Measurements from ENCODE around the gene IGFL2. TPM values are rescaled to one million over a fixed set of nuclear protein-coding genes. Genes with fewer than 3 reads are reported as not detected.
A peak's percentile ranks its signal among the peaks of the same experiment; 100 is the strongest.
"Not testable (repeated sequence)": the region's sequence is repeated elsewhere in the genome, so short reads cannot be mapped to it uniquely, and the experiment has no call there.

Gene IGFL2
- total RNA-seq, result under 1 TPM in 1 of 2 donors, not detected in 1; 0.84 TPM
- 0.43 TPM for polyA plus RNA-seq (2013, experiment 1 of 2)
- polyA plus RNA-seq (2013, experiment 2 of 2), result not detected
- long read RNA-seq, experiment 1, result 0 reads
- long read RNA-seq, experiment 2, result 0 reads
- long read RNA-seq, experiment 3, result 0 reads
- long read RNA-seq, experiment 4, result 0 reads

DNA sequence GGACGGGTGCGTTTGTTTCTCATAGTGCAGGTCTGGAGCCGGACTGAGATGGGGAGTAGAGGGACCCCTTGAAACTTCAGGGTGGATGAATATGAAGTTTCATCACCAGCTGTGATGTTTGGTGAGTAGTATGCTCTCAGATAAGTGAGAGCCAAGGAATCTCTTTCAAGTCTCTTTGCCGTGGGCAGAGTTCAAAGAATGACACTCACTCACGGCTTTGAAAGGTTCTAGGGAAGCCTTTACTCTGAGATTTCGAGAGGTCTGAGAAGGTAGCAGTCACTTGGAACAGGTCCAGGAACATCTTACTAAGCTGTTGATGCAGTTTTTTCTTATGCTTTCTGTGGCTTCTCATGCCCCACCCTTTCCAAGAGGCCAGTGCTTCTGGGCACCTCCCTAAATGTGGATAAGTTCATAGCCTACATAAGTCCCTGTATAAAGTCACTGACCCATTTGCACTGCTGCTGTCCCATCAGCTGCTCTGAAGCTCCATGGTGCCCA lies at the start of gene IGFL2:
Gene IGFL2 (plus strand): TSS at position 448 of the 498 bp plus-strand sequence. CDS start 41 bp downstream, at position 489.
- H3K27ac Mint-ChIP-seq, result no peak within 1 kb of the TSS
- Histone ChIP-seq H3K27me3 (ENCODE audit: control insufficient read depth, insufficient read depth, low read length, poor library complexity, severe bottlenecking) (no peaks in the 10 kb centered on the region), H3K36me3 (ENCODE audit: control insufficient read depth, insufficient read depth, low read length) (no peaks in the 10 kb centered on the region), H3K4me1 (ENCODE audit: control insufficient read depth, insufficient read depth, low read length) (peaks cover 10% of the 10 kb centered on the region), H3K27ac (ENCODE audit: low read depth, low read length) (no peak within 1 kb of the TSS), H3K4me3 (ENCODE audit: low read length) (peak within 1 kb of the TSS; percentile 12), H3K9ac (ENCODE audit: extremely low read depth, low read length, poor library complexity, severe bottlenecking) (no peak within 1 kb of the TSS), H3K9me3 (ENCODE audit: control insufficient read depth, low read length) (no peaks in the 10 kb centered on the region)
- H3K27me3 Mint-ChIP-seq (ENCODE audit: insufficient read depth), result peaks cover 9% of the 10 kb centered on the region
- peaks cover 22% of the 10 kb centered on the region for H3K4me1 Mint-ChIP-seq
- no peaks in the 10 kb centered on the region for H3K36me3 Mint-ChIP-seq (ENCODE audit: low read depth)
- WGBS, 2 experiments (ENCODE audit: insufficient coverage in 1 of 2, insufficient read length in 1 of 2), result 88 to 91% methylated on average over 3 to 6 of the region's 6 CpGs
- TF ChIP-seq, protein P1, sequence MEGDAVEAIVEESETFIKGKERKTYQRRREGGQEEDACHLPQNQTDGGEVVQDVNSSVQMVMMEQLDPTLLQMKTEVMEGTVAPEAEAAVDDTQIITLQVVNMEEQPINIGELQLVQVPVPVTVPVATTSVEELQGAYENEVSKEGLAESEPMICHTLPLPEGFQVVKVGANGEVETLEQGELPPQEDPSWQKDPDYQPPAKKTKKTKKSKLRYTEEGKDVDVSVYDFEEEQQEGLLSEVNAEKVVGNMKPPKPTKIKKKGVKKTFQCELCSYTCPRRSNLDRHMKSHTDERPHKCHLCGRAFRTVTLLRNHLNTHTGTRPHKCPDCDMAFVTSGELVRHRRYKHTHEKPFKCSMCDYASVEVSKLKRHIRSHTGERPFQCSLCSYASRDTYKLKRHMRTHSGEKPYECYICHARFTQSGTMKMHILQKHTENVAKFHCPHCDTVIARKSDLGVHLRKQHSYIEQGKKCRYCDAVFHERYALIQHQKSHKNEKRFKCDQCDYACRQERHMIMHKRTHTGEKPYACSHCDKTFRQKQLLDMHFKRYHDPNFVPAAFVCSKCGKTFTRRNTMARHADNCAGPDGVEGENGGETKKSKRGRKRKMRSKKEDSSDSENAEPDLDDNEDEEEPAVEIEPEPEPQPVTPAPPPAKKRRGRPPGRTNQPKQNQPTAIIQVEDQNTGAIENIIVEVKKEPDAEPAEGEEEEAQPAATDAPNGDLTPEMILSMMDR (conservative IDR thresholded peaks at IDR 0.05), result no peak
- H3K4me3 Mint-ChIP-seq, result no peak within 1 kb of the TSS
- DNase-seq, result no peak
- H3K9me3 Mint-ChIP-seq, result no peaks in the 10 kb centered on the region

GRCh38 chr19:46100344-46100743 lies 47.7 kb upstream of the IGFL2 start:
- no peak for DNase-seq
- 80 to 94% methylated on average over 1 of the region's 1 CpG for WGBS, 2 experiments (ENCODE audit: insufficient coverage in 1 of 2, insufficient read length in 1 of 2)
- TF ChIP-seq, protein P1 (conservative IDR thresholded peaks at IDR 0.05), result no peak

GRCh38 chr19:46101293-46101692 lies 46.7 kb upstream of the IGFL2 start:
- peaks cover 18% of the 10 kb centered on the region for H3K27me3 Mint-ChIP-seq (ENCODE audit: insufficient read depth)
- no peak for DNase-seq
- Histone ChIP-seq H3K4me3 (ENCODE audit: low read length) (no peak overlapping the region), H3K36me3 (ENCODE audit: control insufficient read depth, insufficient read depth, low read length) (no peaks in the 10 kb centered on the region), H3K27ac (ENCODE audit: low read depth, low read length) (no peak overlapping the region), H3K4me1 (ENCODE audit: control insufficient read depth, insufficient read depth, low read length) (peaks cover 10% of the 10 kb centered on the region), H3K9ac (ENCODE audit: extremely low read depth, low read length, poor library complexity, severe bottlenecking) (no peak overlapping the region), H3K27me3 (ENCODE audit: control insufficient read depth, insufficient read depth, low read length, poor library complexity, severe bottlenecking) (no peaks in the 10 kb centered on the region), H3K9me3 (ENCODE audit: control insufficient read depth, low read length) (peaks cover 12% of the 10 kb centered on the region)
- H3K36me3 Mint-ChIP-seq (ENCODE audit: low read depth), result no peaks in the 10 kb centered on the region
- TF ChIP-seq, protein P1 (conservative IDR thresholded peaks at IDR 0.05), result peak; percentile 30
- H3K9me3 Mint-ChIP-seq, result peaks cover 22% of the 10 kb centered on the region
- WGBS, 2 experiments (ENCODE audit: insufficient coverage in 1 of 2, insufficient read length in 1 of 2), result 80 to 84% methylated on average over 5 to 6 of the region's 6 CpGs
- no peak overlapping the region for H3K4me3 Mint-ChIP-seq
- peaks cover 13% of the 10 kb centered on the region for H3K4me1 Mint-ChIP-seq
- H3K27ac Mint-ChIP-seq, result no peak overlapping the region

More at GRCh38 chr19:46100344-46100743, 47.7 kb upstream of the IGFL2 start:
- Mint-ChIP-seq H3K4me1 (peaks cover 13% of the 10 kb centered on the region), H3K27me3 (ENCODE audit: insufficient read depth) (peaks cover 27% of the 10 kb centered on the region), H3K9me3 (peaks cover 24% of the 10 kb centered on the region), H3K27ac (no peak overlapping the region), H3K4me3 (no peak overlapping the region), H3K36me3 (ENCODE audit: low read depth) (no peaks in the 10 kb centered on the region)
- H3K9ac ChIP-seq (ENCODE audit: extremely low read depth, low read length, poor library complexity, severe bottlenecking), result no peak overlapping the region
- H3K9me3 ChIP-seq (ENCODE audit: control insufficient read depth, low read length), result peaks cover 12% of the 10 kb centered on the region
- H3K4me1 ChIP-seq (ENCODE audit: control insufficient read depth, insufficient read depth, low read length), result peaks cover 10% of the 10 kb centered on the region
- H3K27me3 ChIP-seq (ENCODE audit: control insufficient read depth, insufficient read depth, low read length, poor library complexity, severe bottlenecking), result no peaks in the 10 kb centered on the region
- H3K36me3 ChIP-seq (ENCODE audit: control insufficient read depth, insufficient read depth, low read length), result no peaks in the 10 kb centered on the region
- no peak overlapping the region for H3K27ac ChIP-seq (ENCODE audit: low read depth, low read length)
- no peak overlapping the region for H3K4me3 ChIP-seq (ENCODE audit: low read length)

GRCh38 chr19:46102333-46102732 lies 45.7 kb upstream of the IGFL2 start:
- H3K27me3 ChIP-seq (ENCODE audit: control insufficient read depth, insufficient read depth, low read length, poor library complexity, severe bottlenecking); H3K27me3 Mint-ChIP-seq (ENCODE audit: insufficient read depth): not testable (repeated sequence)

More at GRCh38 chr19:46102333-46102732, 45.7 kb upstream of the IGFL2 start:
- H3K36me3 ChIP-seq (ENCODE audit: control insufficient read depth, insufficient read depth, low read length); H3K27ac Mint-ChIP-seq; H3K9ac ChIP-seq (ENCODE audit: extremely low read depth, low read length, poor library complexity, severe bottlenecking); DNase-seq; H3K4me1 ChIP-seq (ENCODE audit: control insufficient read depth, insufficient read depth, low read length); H3K36me3 Mint-ChIP-seq (ENCODE audit: low read depth); H3K4me3 Mint-ChIP-seq; H3K9me3 ChIP-seq (ENCODE audit: control insufficient read depth, low read length); H3K4me3 ChIP-seq (ENCODE audit: low read length); H3K27ac ChIP-seq (ENCODE audit: low read depth, low read length): not testable (repeated sequence)
- 93% methylated on average over 6 to 7 of the region's 7 CpGs for WGBS, 2 experiments (ENCODE audit: insufficient coverage in 1 of 2, insufficient read length in 1 of 2)
- peaks cover 12% of the 10 kb centered on the region for H3K9me3 Mint-ChIP-seq
- peaks cover 13% of the 10 kb centered on the region for H3K4me1 Mint-ChIP-seq

Data from endodermal cell (in vitro differentiated cells).